ENCODE results near the gene FOXL2. TPM values are rescaled to one million over a fixed set of nuclear protein-coding genes. Genes with fewer than 3 reads are reported as not detected.

Gene FOXL2
- total RNA-seq, 1 donor from 2014 or later: not detected

GRCh38 chr3:138898301-138898700, 48.6 kb downstream of the FOXL2 start:
- ChIA-PET CTCF (interaction anchor here (1.3 to 3.6 kb wide), 3 partner anchors 12 to 23 kb away, joined by 3 to 15 read pairs (median 4); no protein-coding TSS in a partner anchor), POLR2A (no interaction called here)
- Mint-ChIP-seq H3K27ac (no peak overlapping the region), H3K36me3 (ENCODE audit: low read depth) (no peaks in the 10 kb centered on the region), H3K27me3 (no peaks in the 10 kb centered on the region), H3K4me3 (no peak overlapping the region), H3K4me1 (no peaks in the 10 kb centered on the region), H3K9me3 (no peaks in the 10 kb centered on the region)
- intact Hi-C loops (cut with micrococcal nuclease): no loop called here
- DNase-seq (no peak), ATAC-seq (ENCODE audit: low read depth) (no peak)
- TF ChIP-seq, protein P1, sequence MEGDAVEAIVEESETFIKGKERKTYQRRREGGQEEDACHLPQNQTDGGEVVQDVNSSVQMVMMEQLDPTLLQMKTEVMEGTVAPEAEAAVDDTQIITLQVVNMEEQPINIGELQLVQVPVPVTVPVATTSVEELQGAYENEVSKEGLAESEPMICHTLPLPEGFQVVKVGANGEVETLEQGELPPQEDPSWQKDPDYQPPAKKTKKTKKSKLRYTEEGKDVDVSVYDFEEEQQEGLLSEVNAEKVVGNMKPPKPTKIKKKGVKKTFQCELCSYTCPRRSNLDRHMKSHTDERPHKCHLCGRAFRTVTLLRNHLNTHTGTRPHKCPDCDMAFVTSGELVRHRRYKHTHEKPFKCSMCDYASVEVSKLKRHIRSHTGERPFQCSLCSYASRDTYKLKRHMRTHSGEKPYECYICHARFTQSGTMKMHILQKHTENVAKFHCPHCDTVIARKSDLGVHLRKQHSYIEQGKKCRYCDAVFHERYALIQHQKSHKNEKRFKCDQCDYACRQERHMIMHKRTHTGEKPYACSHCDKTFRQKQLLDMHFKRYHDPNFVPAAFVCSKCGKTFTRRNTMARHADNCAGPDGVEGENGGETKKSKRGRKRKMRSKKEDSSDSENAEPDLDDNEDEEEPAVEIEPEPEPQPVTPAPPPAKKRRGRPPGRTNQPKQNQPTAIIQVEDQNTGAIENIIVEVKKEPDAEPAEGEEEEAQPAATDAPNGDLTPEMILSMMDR (IDR thresholded peaks at IDR 0.05): no peak

Other genes starting within 250 kb of the FOXL2 start
- 19.9 and 21.9 TPM in 2 replicates for gene PIK3CB, start 112.2 kb downstream of the FOXL2 start, total RNA-seq
- gene FOXL2NB, start 80 bp upstream of the FOXL2 start, total RNA-seq: not detected in 2 replicates
- not detected in 2 replicates for gene PRR23A, start 59.1 kb upstream of the FOXL2 start, total RNA-seq
- gene PRR23B, start 73.8 kb upstream of the FOXL2 start, total RNA-seq: not detected in 2 replicates
- not detected in 2 replicates for gene PRR23C, start 97.8 kb upstream of the FOXL2 start, total RNA-seq